HepG2 (cell line): ENCODE measurements around the gene EPO. TPM values are rescaled to one million over a fixed set of nuclear protein-coding genes. Genes with fewer than 3 reads are reported as not detected.
A peak's percentile ranks its signal among the peaks of the same experiment; 100 is the strongest.

Experiments
- CREB1 ChIP-seq, 2 experiments: fragments of 450-650 bp in 1 of 2; IDR thresholded peaks; 2 replicates each; pipeline ENCODE4 v1.6.1; 2016 to 2017; ENCODE audit warnings: control low read depth in 1 of 2, mild to moderate bottlenecking in 1 of 2, missing compliant biosample characterization in 1 of 2, missing genetic modification characterization in 1 of 2
- DBP ChIP-seq: sonication (generic); formaldehyde crosslinking; IDR thresholded peaks from 2 replicates; pipeline ENCODE4 v1.4.0; 2020; ENCODE audit warnings: missing genetic modification reagents; ENCODE audit errors: not compliant biosample characterization
- HNRNPLL ChIP-seq: fragments of 200-400 bp; formaldehyde crosslinking; IDR thresholded peaks from 2 replicates; pipeline ENCODE4 v1.6.1; 2017; ENCODE audit warnings: mild to moderate bottlenecking, low read depth, low read length; ENCODE audit not compliant: poor library complexity, severe bottlenecking
- MXD3 ChIP-seq: IDR thresholded peaks from 2 replicates; pipeline ENCODE4 v1.6.1; 2016; ENCODE audit warnings: mild to moderate bottlenecking, missing biosample characterization, missing genetic modification reagents
- NFYB ChIP-seq: sonication (generic); formaldehyde crosslinking; IDR thresholded peaks from 2 replicates; pipeline ENCODE4 v1.4.0; 2020; ENCODE audit warnings: missing genetic modification reagents
- PAXIP1 ChIP-seq: sonication (generic); formaldehyde crosslinking; conservative IDR thresholded peaks from 2 replicates; pipeline ENCODE4 v1.4.0; 2020; ENCODE audit warnings: mild to moderate bottlenecking, missing genetic modification reagents, moderate library complexity
- RFX3 ChIP-seq: IDR thresholded peaks from 2 replicates; pipeline ENCODE4 v1.6.1; 2016; ENCODE audit warnings: missing biosample characterization, missing genetic modification reagents
- TERF1 ChIP-seq: sonication (generic); formaldehyde crosslinking; IDR thresholded peaks from 2 replicates; pipeline ENCODE4 v1.8.0; 2022; ENCODE audit warnings: mild to moderate bottlenecking, missing genetic modification reagents, moderate library complexity
- YEATS2 ChIP-seq: sonication (generic); formaldehyde crosslinking; IDR thresholded peaks from 2 replicates; pipeline ENCODE4 v1.4.0; 2020; ENCODE audit warnings: missing genetic modification reagents, borderline replicate concordance
- ZBED4 ChIP-seq: sonication (generic); formaldehyde crosslinking; IDR thresholded peaks from 2 replicates; pipeline ENCODE4 v1.4.0; 2020; ENCODE audit warnings: missing genetic modification reagents, borderline replicate concordance
- ZNF589 ChIP-seq: sonication (generic); formaldehyde crosslinking; conservative IDR thresholded peaks from 2 replicates; pipeline ENCODE4 v1.8.0; 2022; ENCODE audit warnings: mild to moderate bottlenecking, moderate library complexity, missing genetic modification reagents
- ZNF883 ChIP-seq: sonication (generic); formaldehyde crosslinking; IDR thresholded peaks from 2 replicates; pipeline ENCODE4 v1.5.1; 2020; ENCODE audit warnings: mild to moderate bottlenecking, missing genetic modification reagents; ENCODE audit errors: not compliant biosample characterization
- polyA plus RNA-seq, 8 experiments: library from polyadenylated mRNA; depleted of rRNA in 3 of 8; stranded (reverse) in 7 of 8; unstranded in 1 of 8; fragments of >200 nt; fragmentation: Illumina TruSeq in 4 of 8; extraction: Trizol in 4 of 8; gene quantifications; 2 replicates each; pipeline versions ENCODE4 v1.2.1 to v1.2.3, GENCODE V29; 2011 to 2016; ENCODE audit warnings: low read depth in 4 of 8, missing spikeins in 1 of 8, mixed read lengths in 1 of 8; ENCODE audit not compliant: insufficient read depth in 1 of 8
- total RNA-seq, 5 experiments: library from RNA; depleted of rRNA; stranded (reverse); fragments of >200 nt; fragmentation: Illumina TruSeq; extraction: Trizol; gene quantifications; 2 replicates each; pipeline ENCODE4 v1.2.3, GENCODE V29; 2016; ENCODE audit warnings: low read depth in 1 of 5

EPO gene
- total and polyA plus RNA-seq, 2 of the 13 experiments (the other 11 are each of a cell fraction or from before 2014, with no cell fraction given) = 10.3 to 25.7 TPM

- TF ChIP-seq NFYB (CRISPR knock-in tag) (peak; percentile 51; the same call in 1 of the 2 replicates), ZNF883 (CRISPR knock-in tag) (peak; percentile 13), ZNF589 (CRISPR knock-in tag) (peak; percentile 64; the same call in 1 of the 2 replicates), YEATS2 (CRISPR knock-in tag) (peak; percentile 97), TERF1 (CRISPR knock-in tag) (no peak; the same call in 1 of the 2 replicates), ZBED4 (CRISPR knock-in tag) (0 out of 2 replicates have a peak, but pooled peaks have one; percentile 44), PAXIP1 (peak; percentile 9; the same call in 1 of the 2 replicates), CREB1 (IDR thresholded peaks at IDR 0.05) (peak; percentile 88), CREB1 (CRISPR knock-in tag; IDR thresholded peaks at IDR 0.05) (peak; percentile 90), DBP (CRISPR knock-in tag) (no peak), MXD3 (CRISPR knock-in tag) (peak; percentile 21; the same call in 1 of the 2 replicates), RFX3 (CRISPR knock-in tag) (no peak), HNRNPLL (peak; percentile 85)
These were observed 14.3 kb upstream of the EPO start, which contains the start of gene POP7 (continued) for GRCh38 chr7:100705753-100706671.
